Measurements from ENCODE around the gene OR7C2. TPM values are rescaled to one million over a fixed set of nuclear protein-coding genes. Genes with fewer than 3 reads are reported as not detected.

Gene OR7C2
- total RNA-seq = not detected

GRCh38 chr19:14941189-14941588 lies at the start of gene OR7C2:
OR7C2 (plus strand) TSS chr19:14941489; CDS start chr19:14941489, 0 bp downstream.
- Histone ChIP-seq H3K4me1 (no peaks in the 10 kb centered on the region), H3K9me3 (no peaks in the 10 kb centered on the region), H3K4me3 (no peak within 1 kb of the TSS), H3K27ac (replicated peaks in 1 of 4) (no peak within 1 kb of the TSS), H3K36me3 (no peaks in the 10 kb centered on the region), H3K27me3 (peaks cover 0 to 1% (median 0%) of the 10 kb centered on the region in 4 donors)
- intact Hi-C loops (cut with DNase I) = no loop called here
- WGBS = 75% methylated on average over 6 of the region's 6 CpGs
- no peak for TF ChIP-seq EP300 (IDR thresholded peaks at IDR 0.05)
- no peak for TF ChIP-seq CTCF (IDR thresholded peaks at IDR 0.05)
- no peak for TF ChIP-seq POLR2AphosphoS5 (IDR thresholded peaks at IDR 0.05)
- DNase-seq (ENCODE audit: extremely low spot score) = no peak

DNA sequence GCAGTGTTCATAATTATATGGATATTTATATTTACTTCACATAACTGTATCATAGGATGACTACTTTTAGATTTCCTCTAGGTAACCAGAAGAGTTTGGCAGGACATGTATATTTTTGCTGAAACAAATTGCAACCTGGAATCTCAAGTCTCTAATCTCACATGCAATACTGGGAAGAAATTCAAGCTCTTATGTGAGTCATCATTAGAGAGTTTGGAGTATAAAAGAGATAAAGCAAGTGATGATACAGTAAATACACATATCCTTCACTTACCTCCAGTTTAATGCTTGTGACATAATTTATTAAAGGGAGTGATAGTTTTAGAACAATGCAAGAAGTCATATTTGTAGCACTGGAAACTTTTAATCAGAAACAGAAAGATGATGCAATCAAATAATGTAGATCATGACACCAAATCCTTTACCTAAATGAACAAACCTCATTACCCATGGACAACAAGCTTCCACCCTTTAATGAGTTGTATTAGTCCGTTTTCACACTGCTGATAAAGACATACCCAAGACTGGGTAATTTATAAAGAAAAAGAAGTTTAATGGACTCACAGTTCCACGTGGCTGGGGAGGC lies 39.5 kb upstream of the OR7C2 start:
- H3K27ac ChIP-seq (replicated peaks in 1 of 4) = no peak overlapping the region
- TF ChIP-seq POLR2AphosphoS5 (IDR thresholded peaks at IDR 0.05) (no peak), EP300 (IDR thresholded peaks at IDR 0.05) (no peak), CTCF (IDR thresholded peaks at IDR 0.05) (no peak), POLR2A (IDR thresholded peaks at IDR 0.05; ENCODE audit: low read depth) (no peak)
- intact Hi-C loops (cut with DNase I) = no loop called here
- no peak overlapping the region for H3K4me3 ChIP-seq
- H3K9me3 ChIP-seq = no peaks in the 10 kb centered on the region
- DNase-seq (ENCODE audit: extremely low spot score) = no peak
- WGBS = 45% methylated on average over 2 of the region's 2 CpGs
- no peaks in the 10 kb centered on the region for H3K36me3 ChIP-seq
- peaks cover 0 to 19% (median 0%) of the 10 kb centered on the region in 4 donors for H3K27me3 ChIP-seq
- no peaks in the 10 kb centered on the region for H3K4me1 ChIP-seq

DNA sequence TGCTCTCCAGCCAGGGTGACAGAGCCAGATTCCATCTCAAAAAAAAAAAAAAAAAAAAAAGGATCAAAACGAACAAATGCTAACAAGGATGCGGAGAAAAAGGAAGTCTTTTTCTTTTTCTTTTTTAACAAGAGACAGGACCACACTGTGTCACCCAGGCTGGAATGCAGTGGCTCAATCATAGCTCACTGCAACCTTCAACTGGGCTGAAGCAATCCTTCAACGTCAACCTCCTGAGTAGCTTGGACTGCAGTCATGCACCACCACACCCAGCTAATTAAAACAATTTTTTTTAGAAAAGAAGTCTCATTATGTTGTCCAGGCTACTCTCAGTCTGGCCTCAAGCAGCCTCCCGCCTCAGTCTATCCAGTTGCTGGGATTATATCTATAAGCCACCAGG lies 34.6 kb upstream of the OR7C2 start:
- Histone ChIP-seq H3K4me1 (no peaks in the 10 kb centered on the region), H3K36me3 (no peaks in the 10 kb centered on the region), H3K4me3 (no peak overlapping the region), H3K27ac (replicated peaks in 1 of 4) (no peak overlapping the region), H3K9me3 (no peaks in the 10 kb centered on the region), H3K27me3 (peaks cover 0 to 9% (median 0%) of the 10 kb centered on the region in 4 donors)
- DNase-seq (ENCODE audit: extremely low spot score) = no peak
- WGBS = 73% methylated on average over 4 of the region's 4 CpGs
- intact Hi-C loops (cut with DNase I) = no loop called here
- TF ChIP-seq EP300 (IDR thresholded peaks at IDR 0.05) (no peak), CTCF (IDR thresholded peaks at IDR 0.05) (no peak), POLR2A (IDR thresholded peaks at IDR 0.05; ENCODE audit: low read depth) (no peak), POLR2AphosphoS5 (IDR thresholded peaks at IDR 0.05) (no peak)

DNA sequence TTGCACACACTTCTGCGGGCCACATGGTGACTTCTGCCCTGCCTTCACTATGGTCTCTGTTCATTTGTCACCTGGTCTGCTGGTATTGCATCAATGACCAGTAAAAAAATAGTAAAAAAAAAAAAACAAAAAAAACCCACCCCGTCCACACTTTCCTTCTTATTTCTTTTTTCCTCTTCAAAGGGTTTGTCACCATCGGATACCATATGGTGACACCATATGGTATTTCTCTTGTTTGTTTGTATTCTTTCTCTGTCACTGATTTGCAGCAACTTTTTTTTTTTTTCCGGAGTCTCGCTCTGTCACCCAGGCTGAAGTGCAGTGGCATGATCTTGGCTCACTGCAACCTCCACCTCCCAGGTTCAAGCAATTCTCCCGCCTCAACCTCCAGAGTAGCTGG lies 26.2 kb upstream of the OR7C2 start:
- WGBS = 48% methylated on average over 6 of the region's 6 CpGs
- no peak for DNase-seq (ENCODE audit: extremely low spot score)
- Histone ChIP-seq H3K36me3 (no peaks in the 10 kb centered on the region), H3K4me1 (no peaks in the 10 kb centered on the region), H3K4me3 (no peak overlapping the region), H3K27ac (replicated peaks in 1 of 4) (no peak overlapping the region), H3K9me3 (peaks cover 0 to 4% (median 0%) of the 10 kb centered on the region in 4 donors), H3K27me3 (peaks cover 0 to 8% (median 0%) of the 10 kb centered on the region in 4 donors)
- intact Hi-C loops (cut with DNase I) = no loop called here
- no peak for TF ChIP-seq EP300 (IDR thresholded peaks at IDR 0.05)
- TF ChIP-seq POLR2A (IDR thresholded peaks at IDR 0.05; ENCODE audit: low read depth) = no peak
- no peak for TF ChIP-seq CTCF (IDR thresholded peaks at IDR 0.05)
- TF ChIP-seq POLR2AphosphoS5 (IDR thresholded peaks at IDR 0.05) = no peak

- no peak for DNase-seq (ENCODE audit: extremely low spot score)
- intact Hi-C loops (cut with DNase I) = no loop called here
- Histone ChIP-seq H3K36me3 (no peaks in the 10 kb centered on the region), H3K9me3 (peaks cover 0 to 4% (median 0%) of the 10 kb centered on the region in 4 donors), H3K4me3 (no peak overlapping the region), H3K27ac (replicated peaks in 1 of 4) (no peak overlapping the region), H3K27me3 (peaks cover 0 to 8% (median 0%) of the 10 kb centered on the region in 4 donors), H3K4me1 (no peaks in the 10 kb centered on the region)
- 35% methylated on average over 5 of the region's 5 CpGs for WGBS
- TF ChIP-seq EP300 (IDR thresholded peaks at IDR 0.05) (no peak), CTCF (IDR thresholded peaks at IDR 0.05) (no peak), POLR2AphosphoS5 (IDR thresholded peaks at IDR 0.05) (no peak)
These were observed 24.4 kb upstream of the OR7C2 start for GRCh38 chr19:14916848-14917247.

Data from esophagus muscularis mucosa (tissue), 4 donors.